GM04504 (cell line): ENCODE measurements around the gene OSTM1.
"Not testable (repeated sequence)": the region's sequence is repeated elsewhere in the genome, so short reads cannot be mapped to it uniquely, and the experiment has no call there.

Experiments
- DNase-seq: peaks from one replicate; pipeline ENCODE4 v3.0.0-alpha.2; 2012; ENCODE audit warnings: low read depth

The OSTM1 gene

GRCh38 chr6:108016283-108016682 lies 58.3 kb downstream of the OSTM1 start:
- not testable (repeated sequence) for DNase-seq

- DNase-seq, result no peak
Observed at GRCh38 chr6:108013787-108014439, 60.6 kb downstream of the OSTM1 start.

- no peak for DNase-seq
Observed at GRCh38 chr6:108009894-108010293, 64.6 kb downstream of the OSTM1 start.

GRCh38 chr6:108009258-108009657 lies 65.3 kb downstream of the OSTM1 start:
- DNase-seq, result not testable (repeated sequence)

GRCh38 chr6:108008363-108008762 lies 66.2 kb downstream of the OSTM1 start:
- no peak for DNase-seq

GRCh38 chr6:108005961-108006360 lies 68.6 kb downstream of the OSTM1 start:
- no peak for DNase-seq

- no peak for DNase-seq
Observed at GRCh38 chr6:108004861-108005260, 69.7 kb downstream of the OSTM1 start.

- no peak for DNase-seq
Observed at GRCh38 chr6:108002365-108003221, 71.9 kb downstream of the OSTM1 start.

GRCh38 chr6:108001696-108002231 lies 72.8 kb downstream of the OSTM1 start:
- DNase-seq, result no peak

GRCh38 chr6:108000259-108000658 lies 74.3 kb downstream of the OSTM1 start:
- DNase-seq, result not testable (repeated sequence)

GRCh38 chr6:107999341-107999740 lies 75.2 kb downstream of the OSTM1 start:
- DNase-seq, result no peak

- no peak for DNase-seq
Observed at GRCh38 chr6:107991772-107992550, 82.6 kb downstream of the OSTM1 start.
